Stimulated activated CD4-positive, alpha-beta T cell treated with anti-CD3 and anti-CD28 coated beads, Interleukin-1b, Interleukin-23, amount 100 ng/mL, for 48 hours (primary cell): ENCODE data around the gene PLEKHJ1.

Experiments used
- DNase-seq: peaks from one replicate; pipeline ENCODE4 v3.0.0-alpha.2; 2020

Gene PLEKHJ1

GRCh38 chr19:2234996-2235380 is 1.1 kb downstream of the PLEKHJ1 start:
- no peak for DNase-seq

- DNase-seq: no peak
Measured at GRCh38 chr19:2233601-2234280, 2.4 kb downstream of the PLEKHJ1 start.

- no peak for DNase-seq
Measured at GRCh38 chr19:2232286-2233151, 3.6 kb downstream of the PLEKHJ1 start.

GRCh38 chr19:2231621-2232221 is 4.4 kb downstream of the PLEKHJ1 start:
- no peak for DNase-seq

- DNase-seq: no peak
Measured at GRCh38 chr19:2230807-2231533, 5.2 kb downstream of the PLEKHJ1 start.

GRCh38 chr19:2230033-2230531 is 6.0 kb downstream of the PLEKHJ1 start:
- DNase-seq: no peak

- no peak for DNase-seq
Measured at GRCh38 chr19:2229103-2230032, 6.8 kb downstream of the PLEKHJ1 start.

- DNase-seq: no peak
Measured at GRCh38 chr19:2228157-2229030, 7.7 kb downstream of the PLEKHJ1 start.

GRCh38 chr19:2227415-2228156 is 8.5 kb downstream of the PLEKHJ1 start:
- no peak for DNase-seq

- DNase-seq: no peak
Measured at GRCh38 chr19:2226840-2227360, 9.2 kb downstream of the PLEKHJ1 start.

GRCh38 chr19:2226051-2226839 is 9.9 kb downstream of the PLEKHJ1 start:
- DNase-seq: no peak

GRCh38 chr19:2225415-2226050 is 10.6 kb downstream of the PLEKHJ1 start:
- DNase-seq: no peak

- no peak for DNase-seq
Measured at GRCh38 chr19:2224754-2225349, 11.3 kb downstream of the PLEKHJ1 start.

- no peak for DNase-seq
Measured at GRCh38 chr19:2223959-2224358, 12.2 kb downstream of the PLEKHJ1 start.

- no peak for DNase-seq
Measured at GRCh38 chr19:2223391-2223790, 12.7 kb downstream of the PLEKHJ1 start.

- no peak for DNase-seq
Measured at GRCh38 chr19:2221918-2222317, 14.2 kb downstream of the PLEKHJ1 start.

- DNase-seq: no peak
Measured at GRCh38 chr19:2221250-2221831, 14.8 kb downstream of the PLEKHJ1 start.

- DNase-seq: no peak
Measured at GRCh38 chr19:2219726-2220125, 16.4 kb downstream of the PLEKHJ1 start.
